MM.1S (cell line): Measurements from ENCODE around the gene CUL2.

ENCODE experiments used
- DNase-seq: peaks from one replicate; pipeline ENCODE4 v3.0.0-alpha.2; 2015
- H2AFZ ChIP-seq: fragments of 300-600 bp; sonication (generic); 2 replicates; pipeline ENCODE4 v1.6.0; 2016; ENCODE audit warnings: antibody characterized with exemption, low read length
- H3F3A ChIP-seq: fragments of 300-600 bp; sonication (generic); 2 replicates; pipeline ENCODE4 v1.6.1; 2016; ENCODE audit warnings: mild to moderate bottlenecking, antibody characterized with exemption, low read length, moderate library complexity, mixed read lengths; ENCODE audit not compliant: insufficient read depth
- H3K27ac ChIP-seq: fragments of 300-600 bp; sonication (generic); 2 replicates; pipeline ENCODE4 v1.5.1; 2016; ENCODE audit warnings: mild to moderate bottlenecking, low read length
- H3K27me3 ChIP-seq: fragments of 300-600 bp; sonication (generic); replicated peaks from 2 replicates; pipeline ENCODE4 v1.6.0; 2016; ENCODE audit warnings: low read length; ENCODE audit not compliant: insufficient read depth
- H3K36me3 ChIP-seq: fragments of 300-600 bp; sonication (generic); replicated peaks from 2 replicates; pipeline ENCODE4 v1.6.1; 2016; ENCODE audit warnings: mild to moderate bottlenecking, low read length, mixed read lengths; ENCODE audit not compliant: insufficient read depth
- H3K4me1 ChIP-seq: fragments of 300-600 bp; sonication (generic); 2 replicates; pipeline ENCODE4 v1.6.1; 2016; ENCODE audit warnings: low read length, mixed read lengths
- H3K4me2 ChIP-seq: fragments of 300-600 bp; sonication (generic); 2 replicates; pipeline ENCODE4 v1.6.0; 2016; ENCODE audit warnings: low read depth, low read length
- H3K4me3 ChIP-seq: fragments of 300-600 bp; sonication (generic); 2 replicates; pipeline ENCODE4 v1.5.1; 2016; ENCODE audit warnings: low read length, mixed read lengths
- H3K79me2 ChIP-seq: fragments of 300-600 bp; sonication (generic); 2 replicates; pipeline ENCODE4 v1.6.1; 2016; ENCODE audit warnings: mixed run types, low read length, mixed read lengths
- H3K9ac ChIP-seq: fragments of 300-600 bp; sonication (generic); 2 replicates; pipeline ENCODE4 v1.6.1; 2016; ENCODE audit warnings: low read length, mixed read lengths
- H3K9me2 ChIP-seq: fragments of 300-600 bp; sonication (generic); replicated peaks from 2 replicates; pipeline ENCODE4 v1.6.1; 2016; ENCODE audit warnings: mild to moderate bottlenecking, low read length, mixed read lengths; ENCODE audit not compliant: insufficient read depth
- H3K9me3 ChIP-seq: fragments of 300-600 bp; sonication (generic); replicated peaks from 2 replicates; pipeline ENCODE4 v1.6.1; 2016; ENCODE audit warnings: mild to moderate bottlenecking, low read length, mixed read lengths; ENCODE audit not compliant: insufficient read depth
- H4K20me1 ChIP-seq: fragments of 300-600 bp; sonication (generic); 2 replicates; pipeline ENCODE4 v1.6.1; 2016; ENCODE audit warnings: mild to moderate bottlenecking, low read length, moderate library complexity, mixed read lengths; ENCODE audit not compliant: insufficient read depth
- CTCF ChIP-seq: fragments of 300-600 bp; sonication (generic); IDR thresholded peaks from 2 replicates; pipeline ENCODE4 v1.5.1; 2016; ENCODE audit warnings: antibody characterized with exemption, low read length, mixed read lengths
- EZH2 ChIP-seq: fragments of 300-600 bp; sonication (generic); optimal IDR thresholded peaks from 2 replicates; pipeline ENCODE3; 2017; ENCODE audit warnings: low read depth, mild to moderate bottlenecking, antibody characterized with exemption, low read length, mixed read lengths
- EZH2phosphoT487 ChIP-seq: fragments of 300-600 bp; sonication (generic); IDR thresholded peaks from 2 replicates; pipeline ENCODE4 v1.6.1; 2018; ENCODE audit warnings: antibody characterized with exemption, low read length

Gene CUL2

DNA sequence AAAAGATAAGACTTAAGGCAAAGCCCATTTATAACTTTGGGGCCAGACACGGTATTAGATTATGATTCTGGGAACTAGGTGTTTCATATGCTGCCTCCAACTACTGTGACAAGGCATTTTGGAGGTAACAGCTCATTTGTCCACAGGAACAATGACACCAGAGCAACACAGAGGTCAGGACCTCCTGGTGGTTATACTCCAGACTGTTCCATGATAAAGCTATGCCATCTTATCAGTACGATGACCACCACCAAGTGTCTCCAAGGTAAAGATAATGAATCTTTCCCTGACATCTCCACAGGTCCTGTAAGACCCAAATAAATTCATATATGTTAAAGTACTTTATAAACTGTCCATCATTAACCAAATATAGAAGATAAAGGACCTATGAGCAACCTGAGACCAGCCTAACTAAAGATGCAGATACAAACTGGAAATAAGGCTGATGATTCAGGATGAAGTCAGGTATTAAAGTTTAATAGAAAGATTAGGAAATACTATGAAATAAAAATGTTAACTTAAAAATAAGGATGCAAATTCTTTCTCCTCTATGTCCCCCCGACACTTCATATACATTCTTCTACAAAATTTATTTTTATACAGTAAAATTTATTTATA, 26.2 kb downstream of the CUL2 start:
- H3K79me2 ChIP-seq = peaks cover 11% of the 10 kb centered on the region; the same call in 1 of the 2 replicates
- no peak overlapping the region for H3K4me3 ChIP-seq
- no peak overlapping the region for H3K9ac ChIP-seq
- H3K9me3 ChIP-seq = no peaks in the 10 kb centered on the region
- H3K27me3 ChIP-seq = no peaks in the 10 kb centered on the region
- H4K20me1 ChIP-seq = no peaks in the 10 kb centered on the region
- H3K9me2 ChIP-seq = no peaks in the 10 kb centered on the region
- H3K27ac ChIP-seq = no peak overlapping the region
- no peaks in the 10 kb centered on the region for H3K4me1 ChIP-seq
- H3K36me3 ChIP-seq = no peaks in the 10 kb centered on the region; the same call in 1 of the 2 replicates
- H3F3A ChIP-seq = no peaks in the 10 kb centered on the region
- H2AFZ ChIP-seq = no peak overlapping the region
- TF ChIP-seq EZH2 = no peak
- no peak for TF ChIP-seq EZH2phosphoT487
- TF ChIP-seq CTCF = no peak
- no peak for DNase-seq
- H3K4me2 ChIP-seq = no peak overlapping the region

DNA sequence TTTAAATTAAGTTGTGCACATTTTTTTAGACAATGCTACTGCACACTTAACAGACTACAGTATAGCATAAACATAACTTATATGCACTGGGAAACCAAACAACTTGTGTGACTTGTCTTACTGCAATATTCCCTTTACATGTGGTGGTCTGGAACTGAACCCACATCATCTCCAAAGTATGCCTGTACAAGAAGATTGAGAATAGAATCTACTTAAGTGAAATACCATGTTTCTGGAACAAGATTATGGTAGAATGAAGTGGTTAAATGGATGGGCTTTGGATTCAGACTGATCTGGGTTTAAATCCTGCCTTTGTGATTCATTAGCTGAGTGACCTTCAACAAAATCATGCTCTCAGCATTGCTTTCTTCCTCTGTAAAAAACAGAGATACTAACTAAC, 30.7 kb downstream of the CUL2 start:
- H2AFZ ChIP-seq = no peak overlapping the region
- no peaks in the 10 kb centered on the region for H3K9me2 ChIP-seq
- no peak overlapping the region for H3K4me3 ChIP-seq
- no peak for DNase-seq
- no peak overlapping the region for H3K27ac ChIP-seq
- no peak overlapping the region for H3K9ac ChIP-seq
- H3K4me1 ChIP-seq = no peaks in the 10 kb centered on the region
- no peaks in the 10 kb centered on the region for H3K27me3 ChIP-seq
- H3K36me3 ChIP-seq = no peaks in the 10 kb centered on the region
- no peaks in the 10 kb centered on the region for H3K9me3 ChIP-seq
- no peak overlapping the region for H3K4me2 ChIP-seq
- peaks cover 20% of the 10 kb centered on the region for H3K79me2 ChIP-seq
- TF ChIP-seq EZH2phosphoT487 (no peak), EZH2 (no peak), CTCF (no peak)
- H4K20me1 ChIP-seq = no peaks in the 10 kb centered on the region
- no peaks in the 10 kb centered on the region for H3F3A ChIP-seq

GRCh38 chr10:35058686-35059085, 31.5 kb downstream of the CUL2 start:
- no peak for TF ChIP-seq CTCF
- no peak for TF ChIP-seq EZH2phosphoT487
- no peak for TF ChIP-seq EZH2
- H3K9ac ChIP-seq = no peak overlapping the region
- no peaks in the 10 kb centered on the region for H3K9me2 ChIP-seq
- no peak overlapping the region for H3K4me3 ChIP-seq
- no peak overlapping the region for H2AFZ ChIP-seq
- peaks cover 16% of the 10 kb centered on the region for H3K79me2 ChIP-seq
- no peaks in the 10 kb centered on the region for H3K27me3 ChIP-seq
- H4K20me1 ChIP-seq = no peaks in the 10 kb centered on the region
- H3K4me2 ChIP-seq = no peak overlapping the region
- H3K27ac ChIP-seq = no peak overlapping the region
- H3K4me1 ChIP-seq = no peaks in the 10 kb centered on the region
- H3K9me3 ChIP-seq = no peaks in the 10 kb centered on the region
- H3F3A ChIP-seq = no peaks in the 10 kb centered on the region
- no peaks in the 10 kb centered on the region for H3K36me3 ChIP-seq
- DNase-seq = no peak
